CD8-positive, alpha-beta memory T cell (primary cell): ENCODE measurements around the gene FAM107B. TPM values are rescaled to one million over a fixed set of nuclear protein-coding genes. Genes with fewer than 3 reads are reported as not detected.
A peak's percentile ranks its signal among the peaks of the same experiment; 100 is the strongest.

ENCODE experiments used
- CTCF ChIA-PET: fragments of 350-600 bp; sonication (Branson Sonifier 250); formaldehyde crosslinking; loops from one replicate; lab custom pipeline; 2021; ENCODE audit warnings: antibody characterized with exemption; lab: Charles Lee
- POLR2A ChIA-PET: fragments of 350-600 bp; sonication (Branson Sonifier 250); formaldehyde crosslinking; loops from one replicate; lab custom pipeline; 2021; ENCODE audit warnings: antibody characterized with exemption; lab: Charles Lee
- DNase-seq, 5 donors: peaks; one replicate each; pipeline versions ENCODE4 v3.0.0 to v3.0.0-alpha.2; 2020 to 2022; ENCODE audit warnings: mixed read lengths in 1 of 5
- H3K27ac ChIP-seq: one replicate; pipeline ENCODE4 v1.7.0; 2013; ENCODE audit warnings: low read depth, mild to moderate bottlenecking, low read length, moderate library complexity
- H3K27me3 ChIP-seq: 2 replicates; pipeline ENCODE4 v1.7.0; 2013; ENCODE audit warnings: low read length, mild to moderate bottlenecking; ENCODE audit not compliant: insufficient read depth, poor library complexity, severe bottlenecking
- H3K36me3 ChIP-seq: 2 replicates; pipeline ENCODE4 v1.7.0; 2013; ENCODE audit warnings: mild to moderate bottlenecking, low read length, moderate library complexity; ENCODE audit not compliant: insufficient read depth
- H3K4me1 ChIP-seq: 2 replicates; pipeline ENCODE4 v1.7.0; 2013; ENCODE audit warnings: mild to moderate bottlenecking, low read length, moderate library complexity; ENCODE audit not compliant: insufficient read depth
- H3K4me3 ChIP-seq: 2 replicates; pipeline ENCODE4 v1.7.0; 2013; ENCODE audit warnings: mild to moderate bottlenecking, low read length
- H3K9me3 ChIP-seq: 2 replicates; pipeline ENCODE4 v1.7.0; 2013; ENCODE audit warnings: mild to moderate bottlenecking, low read length
- H3K27ac Mint-ChIP-seq, 8 donors: one replicate each; pipeline ENCODE4 v1.8.0; 2020 to 2021; ENCODE audit warnings: mixed read lengths in 8 of 8, mild to moderate bottlenecking in 6 of 8, inconsistent platforms in 3 of 8, moderate library complexity in 3 of 8
- H3K27me3 Mint-ChIP-seq, 2 donors: one replicate each; pipeline ENCODE4 v1.8.0; 2020 to 2021; ENCODE audit warnings: mixed read lengths in 2 of 2, mild to moderate bottlenecking in 1 of 2, moderate library complexity in 1 of 2
- H3K36me3 Mint-ChIP-seq, 3 donors: one replicate each; pipeline ENCODE4 v1.8.0; 2020 to 2021; ENCODE audit warnings: mixed read lengths in 3 of 3, inconsistent platforms in 1 of 3, mild to moderate bottlenecking in 1 of 3
- H3K4me1 Mint-ChIP-seq, 3 donors: one replicate each; pipeline ENCODE4 v1.8.0; 2020 to 2021; ENCODE audit warnings: mixed read lengths in 3 of 3, inconsistent platforms in 1 of 3, mild to moderate bottlenecking in 1 of 3
- H3K4me3 Mint-ChIP-seq, 7 donors: one replicate each; pipeline ENCODE4 v1.8.0; 2020 to 2021; ENCODE audit warnings: mixed read lengths in 7 of 7, mild to moderate bottlenecking in 6 of 7, moderate library complexity in 4 of 7, inconsistent platforms in 2 of 7
- H3K9me3 Mint-ChIP-seq, 5 donors: one replicate each; pipeline ENCODE4 v1.8.0; 2020 to 2022; ENCODE audit warnings: mixed read lengths in 5 of 5, mild to moderate bottlenecking in 3 of 5, moderate library complexity in 2 of 5, inconsistent platforms in 1 of 5
- polyA plus RNA-seq: library from polyadenylated mRNA; unstranded; fragments of 300-500 nt; fragmentation: Illumina TruSeq; gene quantifications from one replicate; pipeline ENCODE4 v1.2.3, GENCODE V29; 2021
- total RNA-seq, 2 experiments: library from RNA; stranded (reverse); gene quantifications; one replicate each; pipeline ENCODE4 v1.2.3, GENCODE V29; 2021

The FAM107B gene
- total and polyA plus RNA-seq, 3 experiments from 2014 or later: 138 to 316 (median 143) TPM

DNA sequence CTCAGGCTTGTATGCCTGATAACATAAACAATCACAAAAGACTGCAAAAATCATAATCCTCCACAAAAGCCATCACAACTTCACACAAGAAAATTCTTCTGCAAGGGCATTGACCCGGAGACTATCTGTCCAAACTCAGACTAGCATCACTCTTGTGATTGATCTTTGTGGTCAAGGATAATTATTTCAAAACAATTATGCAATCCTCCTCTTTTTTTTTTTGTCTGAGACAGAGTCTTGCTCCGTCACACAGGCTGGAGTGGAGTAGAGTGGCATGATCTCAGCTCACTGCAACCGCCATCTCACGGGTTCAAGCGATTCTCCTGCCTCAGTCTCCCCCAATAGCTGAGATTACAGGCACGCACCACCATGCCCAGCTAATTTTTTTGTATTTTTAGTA is 41.0 kb upstream of the FAM107B start:
- H3K36me3 Mint-ChIP-seq: peaks cover 0 to 4% (median 0%) of the 10 kb centered on the region in 3 donors
- Histone ChIP-seq H3K4me1 (peaks cover 9% of the 10 kb centered on the region), H3K36me3 (no peaks in the 10 kb centered on the region), H3K27me3 (no peaks in the 10 kb centered on the region), H3K9me3 (no peaks in the 10 kb centered on the region), H3K4me3 (no peak overlapping the region), H3K27ac (no peak overlapping the region)
- no peak overlapping the region for H3K27ac Mint-ChIP-seq
- H3K27me3 Mint-ChIP-seq: no peaks in the 10 kb centered on the region
- peaks cover 3 to 22% (median 20%) of the 10 kb centered on the region in 3 donors for H3K4me1 Mint-ChIP-seq
- H3K9me3 Mint-ChIP-seq: no peaks in the 10 kb centered on the region
- H3K4me3 Mint-ChIP-seq: no peak overlapping the region
- DNase-seq: no peak
- ChIA-PET POLR2A (no interaction called here), CTCF (no interaction called here)

DNA sequence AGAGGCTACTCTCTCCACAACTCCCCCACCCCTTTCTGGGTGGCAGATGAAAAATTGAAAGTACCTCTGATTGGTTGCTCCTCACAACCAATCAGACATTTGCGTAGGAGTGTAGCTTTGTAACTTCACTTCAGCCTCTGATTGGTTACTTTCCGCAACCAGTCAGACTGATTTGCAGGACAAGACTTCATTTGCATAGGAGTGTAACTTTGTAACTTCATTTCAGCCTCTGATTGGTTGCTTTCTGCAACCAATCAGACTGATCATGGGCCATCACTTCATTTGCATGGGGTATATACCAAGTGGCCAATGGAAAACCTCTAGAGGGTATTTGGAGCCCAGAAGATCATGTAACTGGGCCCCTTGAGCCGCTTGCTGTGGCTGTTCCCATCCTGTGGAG is 37.6 kb upstream of the FAM107B start:
- peak overlapping the region in 4 of 7 donors; percentile 47 to 84 (median 66) for H3K4me3 Mint-ChIP-seq

DNA sequence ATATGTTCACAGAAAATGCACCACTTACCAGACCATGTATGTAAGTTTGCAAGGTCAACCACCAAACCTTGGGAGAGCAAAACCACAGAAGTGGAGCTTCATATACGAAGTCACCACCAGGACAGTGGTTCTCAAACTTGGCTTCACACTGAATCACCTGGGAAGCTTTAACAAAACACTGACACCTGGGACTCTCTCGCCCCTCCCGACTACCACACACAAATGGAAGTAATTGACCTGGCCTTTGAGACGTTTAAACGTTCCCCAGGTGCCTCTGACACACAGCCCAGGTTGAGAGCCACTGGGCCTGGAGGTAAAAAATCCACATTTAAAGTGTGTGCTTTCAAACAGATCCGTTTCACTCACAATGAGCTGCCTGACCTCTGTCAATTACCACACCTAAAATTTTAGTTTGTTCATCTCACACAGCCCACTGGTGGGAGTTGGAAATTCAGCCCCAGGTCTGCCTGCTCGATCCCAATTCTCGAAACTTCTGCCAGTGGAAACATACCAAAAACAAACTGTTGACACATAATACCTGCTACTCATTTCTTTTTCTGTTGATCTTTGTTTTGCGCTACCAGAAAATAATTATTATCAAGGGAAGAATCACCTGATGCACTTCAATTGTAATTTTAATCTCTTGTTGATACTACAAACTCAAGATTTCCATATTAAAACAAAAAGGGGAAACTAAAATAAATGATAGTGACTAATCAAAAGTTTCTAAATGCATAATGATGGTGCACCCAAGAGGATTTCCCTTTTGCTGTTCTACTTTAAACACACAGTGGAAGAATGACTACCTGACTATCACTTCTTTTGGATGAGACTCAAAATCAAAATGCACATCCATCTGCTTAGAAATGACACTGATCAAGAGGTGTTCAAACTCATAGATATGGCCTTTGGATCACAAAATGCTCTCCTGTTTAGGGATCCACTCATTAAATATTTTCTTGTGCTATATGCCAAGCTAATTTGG is 36.6 kb upstream of the FAM107B start:
- CTCF ChIA-PET: no interaction called here
- H3K9me3 ChIP-seq: no peaks in the 10 kb centered on the region
- H3K27ac ChIP-seq: no peak overlapping the region
- H3K4me3 ChIP-seq: no peak overlapping the region
- H3K9me3 Mint-ChIP-seq: no peaks in the 10 kb centered on the region
- POLR2A ChIA-PET: no interaction called here
- H3K4me1 Mint-ChIP-seq: peaks cover 3 to 22% (median 20%) of the 10 kb centered on the region in 3 donors
- H3K4me3 Mint-ChIP-seq: no peak overlapping the region
- H3K27me3 ChIP-seq: no peaks in the 10 kb centered on the region
- peaks cover 0 to 2% (median 0%) of the 10 kb centered on the region in 3 donors for H3K36me3 Mint-ChIP-seq
- H3K27ac Mint-ChIP-seq: peak overlapping the region in 3 of 8 donors; percentile 19 to 95 (median 36)
- H3K36me3 ChIP-seq: no peaks in the 10 kb centered on the region
- no peaks in the 10 kb centered on the region for H3K27me3 Mint-ChIP-seq
- peaks cover 9% of the 10 kb centered on the region for H3K4me1 ChIP-seq
- no peak for DNase-seq

More for the DNA sequence above, 37.6 kb upstream of the FAM107B start:
- no peaks in the 10 kb centered on the region for H3K9me3 ChIP-seq
- no peak overlapping the region for H3K27ac ChIP-seq
- DNase-seq: no peak
- H3K4me3 ChIP-seq: no peak overlapping the region
- Mint-ChIP-seq H3K27ac (peak overlapping the region in 1 of 8 donors; percentile 95), H3K27me3 (no peaks in the 10 kb centered on the region), H3K4me1 (peaks cover 3 to 22% (median 20%) of the 10 kb centered on the region in 3 donors), H3K36me3 (peaks cover 0 to 4% (median 0%) of the 10 kb centered on the region in 3 donors), H3K9me3 (no peaks in the 10 kb centered on the region)
- peaks cover 9% of the 10 kb centered on the region for H3K4me1 ChIP-seq
- H3K36me3 ChIP-seq: no peaks in the 10 kb centered on the region
- ChIA-PET POLR2A (no interaction called here), CTCF (no interaction called here)
- H3K27me3 ChIP-seq: no peaks in the 10 kb centered on the region

DNA sequence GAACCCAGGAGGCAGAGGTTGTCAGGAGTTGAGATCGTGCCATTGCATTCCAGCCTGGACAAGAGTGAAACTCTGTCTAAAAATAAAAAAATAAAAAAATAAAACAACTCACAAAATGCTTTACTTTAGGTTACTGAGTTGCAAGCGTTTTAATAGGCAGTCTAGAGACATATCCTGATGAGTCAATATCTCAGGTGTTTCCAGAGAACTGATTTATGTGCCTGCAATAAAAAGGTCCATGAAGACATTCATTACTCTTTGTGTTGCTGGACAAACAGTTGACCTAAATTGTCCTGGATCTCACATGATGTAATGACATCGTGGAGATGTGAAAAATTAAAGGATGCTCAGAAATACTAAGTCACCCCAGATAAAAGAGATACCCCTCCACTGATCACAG is 31.6 kb upstream of the FAM107B start:
- no peak for DNase-seq

DNA sequence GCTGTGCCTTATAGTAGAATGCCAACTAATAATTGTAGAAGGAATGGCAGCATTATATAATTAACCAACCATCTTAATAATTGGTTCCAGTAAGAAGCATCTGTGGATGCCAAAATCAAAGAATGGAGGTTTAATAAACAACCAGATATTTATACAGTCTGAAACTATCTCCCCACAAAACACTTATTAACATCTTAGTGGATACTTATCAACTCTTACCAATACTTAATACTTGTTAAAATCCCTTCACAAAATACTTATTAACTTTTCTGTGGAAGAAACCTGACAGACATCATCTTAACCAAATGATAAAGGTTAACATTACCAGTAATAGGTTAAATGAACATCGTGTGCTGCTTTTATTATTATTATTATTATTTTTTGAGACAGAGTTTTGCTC is 29.1 kb upstream of the FAM107B start:
- no peak for DNase-seq
- no peaks in the 10 kb centered on the region for H3K4me1 Mint-ChIP-seq
- Histone ChIP-seq H3K27me3 (no peaks in the 10 kb centered on the region), H3K36me3 (no peaks in the 10 kb centered on the region), H3K27ac (no peak overlapping the region), H3K4me1 (no peaks in the 10 kb centered on the region), H3K9me3 (no peaks in the 10 kb centered on the region), H3K4me3 (no peak overlapping the region)
- ChIA-PET CTCF (no interaction called here), POLR2A (interaction anchor here (0.7 kb wide), 1 partner anchor 84 kb away, joined by 3 read pairs; no protein-coding TSS in a partner anchor)
- H3K4me3 Mint-ChIP-seq: no peak overlapping the region
- H3K36me3 Mint-ChIP-seq: no peaks in the 10 kb centered on the region
- H3K9me3 Mint-ChIP-seq: no peaks in the 10 kb centered on the region
- peaks cover 0 to 3% of the 10 kb centered on the region in 2 donors for H3K27me3 Mint-ChIP-seq
- no peak overlapping the region for H3K27ac Mint-ChIP-seq

More for the DNA sequence above, 31.6 kb upstream of the FAM107B start:
- H3K36me3 Mint-ChIP-seq: no peaks in the 10 kb centered on the region
- H3K27ac Mint-ChIP-seq: no peak overlapping the region
- no peaks in the 10 kb centered on the region for H3K27me3 Mint-ChIP-seq
- CTCF ChIA-PET: no interaction called here
- Histone ChIP-seq H3K9me3 (no peaks in the 10 kb centered on the region), H3K4me1 (no peaks in the 10 kb centered on the region), H3K27me3 (no peaks in the 10 kb centered on the region), H3K27ac (no peak overlapping the region), H3K36me3 (no peaks in the 10 kb centered on the region), H3K4me3 (no peak overlapping the region)
- H3K4me1 Mint-ChIP-seq: peaks cover 0 to 3% (median under 1%) of the 10 kb centered on the region in 3 donors
- POLR2A ChIA-PET: no interaction called here
- H3K4me3 Mint-ChIP-seq: no peak overlapping the region
- H3K9me3 Mint-ChIP-seq: no peaks in the 10 kb centered on the region

DNA sequence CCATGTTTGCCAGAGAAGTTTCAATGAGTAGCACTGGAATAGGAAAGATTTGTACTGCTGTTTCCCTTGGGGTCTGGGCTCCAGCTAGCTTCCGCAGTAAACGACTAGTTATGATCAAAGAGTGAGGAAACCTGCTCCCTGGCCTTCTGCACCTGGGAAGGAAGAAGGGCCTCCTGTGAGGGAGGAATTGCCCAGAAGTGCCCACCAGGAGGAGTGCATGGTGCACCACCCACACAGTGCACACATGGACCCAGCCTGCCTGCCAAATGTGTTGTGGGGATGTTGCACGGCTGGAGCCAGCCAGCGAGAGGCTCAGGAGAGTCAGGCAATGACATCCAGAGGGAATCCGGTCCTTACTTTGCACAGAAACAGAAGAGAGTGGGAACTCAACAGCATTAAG is 27.0 kb upstream of the FAM107B start:
- Mint-ChIP-seq H3K27ac (no peak overlapping the region), H3K9me3 (no peaks in the 10 kb centered on the region), H3K27me3 (peaks cover 0 to 3% of the 10 kb centered on the region in 2 donors), H3K4me1 (no peaks in the 10 kb centered on the region), H3K4me3 (no peak overlapping the region), H3K36me3 (no peaks in the 10 kb centered on the region)
- no peak for DNase-seq
- CTCF ChIA-PET: interaction anchor here (0.9 kb wide), 1 partner anchor 21 kb away, joined by 3 read pairs; no protein-coding TSS in a partner anchor
- Histone ChIP-seq H3K9me3 (no peaks in the 10 kb centered on the region), H3K4me1 (no peaks in the 10 kb centered on the region), H3K4me3 (no peak overlapping the region), H3K27ac (no peak overlapping the region), H3K36me3 (no peaks in the 10 kb centered on the region), H3K27me3 (no peaks in the 10 kb centered on the region)
- POLR2A ChIA-PET: no interaction called here

DNA sequence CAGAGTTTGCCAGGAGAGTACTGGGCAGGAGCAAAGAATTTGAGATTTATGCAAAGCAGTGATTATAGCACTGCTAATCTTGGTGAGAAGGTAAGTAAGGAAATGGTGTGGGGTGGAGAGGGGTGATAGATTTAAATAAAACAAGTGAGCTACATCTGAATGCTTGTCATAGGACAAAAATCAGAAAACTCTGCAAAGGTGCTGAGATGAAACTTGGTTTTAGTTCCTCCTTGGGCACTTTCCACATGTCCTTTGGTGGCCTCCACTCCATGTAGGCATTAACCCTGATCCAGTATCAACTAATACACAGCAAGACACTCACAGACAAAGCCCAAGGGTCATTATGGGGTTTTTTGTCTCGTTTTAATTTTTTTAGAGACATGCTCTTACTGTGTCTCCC is 25.7 kb upstream of the FAM107B start:
- no peaks in the 10 kb centered on the region for H3K27me3 ChIP-seq
- Mint-ChIP-seq H3K36me3 (no peaks in the 10 kb centered on the region), H3K4me3 (no peak overlapping the region), H3K4me1 (no peaks in the 10 kb centered on the region), H3K27me3 (peaks cover 0 to 3% of the 10 kb centered on the region in 2 donors), H3K27ac (no peak overlapping the region), H3K9me3 (no peaks in the 10 kb centered on the region)
- H3K27ac ChIP-seq: no peak overlapping the region
- H3K4me1 ChIP-seq: no peaks in the 10 kb centered on the region
- H3K9me3 ChIP-seq: no peaks in the 10 kb centered on the region
- ChIA-PET POLR2A (no interaction called here), CTCF (interaction anchor here (0.9 kb wide), 1 partner anchor 302 kb away, joined by 3 read pairs; no protein-coding TSS in a partner anchor)
- H3K36me3 ChIP-seq: no peaks in the 10 kb centered on the region
- no peak overlapping the region for H3K4me3 ChIP-seq
- DNase-seq: no peak

DNA sequence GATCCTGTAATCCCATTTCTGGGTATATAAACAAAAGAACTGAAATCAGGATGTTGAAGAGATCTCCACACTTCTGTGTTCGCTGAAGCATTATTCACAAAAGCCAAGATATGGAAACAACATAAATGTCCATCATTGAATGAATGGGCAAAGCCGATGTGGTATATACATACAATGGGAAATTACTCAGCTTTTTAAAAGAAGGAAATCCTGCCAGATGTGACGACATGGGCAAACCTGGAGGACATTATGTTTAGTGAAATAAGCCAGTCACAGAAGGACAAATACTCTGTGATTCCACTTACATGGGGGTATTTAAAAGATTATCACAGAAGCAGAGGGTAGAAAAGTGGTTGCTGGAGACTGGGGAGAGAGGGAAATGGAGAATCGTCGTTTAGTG is 23.9 kb upstream of the FAM107B start:
- no peak for DNase-seq
- ChIA-PET POLR2A (no interaction called here), CTCF (no interaction called here)
- no peak overlapping the region for H3K27ac ChIP-seq
- H3K36me3 Mint-ChIP-seq: no peaks in the 10 kb centered on the region
- no peak overlapping the region for H3K27ac Mint-ChIP-seq
- no peaks in the 10 kb centered on the region for H3K9me3 Mint-ChIP-seq
- H3K4me3 ChIP-seq: no peak overlapping the region
- H3K4me1 Mint-ChIP-seq: no peaks in the 10 kb centered on the region
- no peaks in the 10 kb centered on the region for H3K9me3 ChIP-seq
- no peaks in the 10 kb centered on the region for H3K4me1 ChIP-seq
- peaks cover 0 to 3% of the 10 kb centered on the region in 2 donors for H3K27me3 Mint-ChIP-seq
- H3K27me3 ChIP-seq: no peaks in the 10 kb centered on the region
- H3K4me3 Mint-ChIP-seq: no peak overlapping the region
- no peaks in the 10 kb centered on the region for H3K36me3 ChIP-seq
